GM19238 (cell line): ENCODE measurements around the gene CCDC178.

Experiments used
- DNase-seq: peaks from one replicate; pipeline ENCODE4 v3.0.0; 2011; ENCODE audit warnings: low spot score; ENCODE audit not compliant: insufficient read length

Gene CCDC178

GRCh38 chr18:33123862-33124518 is 316.5 kb downstream of the CCDC178 start:
- DNase-seq = no peak

GRCh38 chr18:33116376-33116775 is 324.1 kb downstream of the CCDC178 start:
- DNase-seq = no peak

GRCh38 chr18:33115917-33116316 is 324.6 kb downstream of the CCDC178 start:
- no peak for DNase-seq

GRCh38 chr18:33115476-33115875 is 325.0 kb downstream of the CCDC178 start:
- DNase-seq = no peak

- no peak for DNase-seq
Measured at GRCh38 chr18:33114749-33115148, 325.8 kb downstream of the CCDC178 start.

- DNase-seq = no peak
Measured at GRCh38 chr18:33113416-33113815, 327.1 kb downstream of the CCDC178 start.

GRCh38 chr18:33107511-33107910 is 333.0 kb downstream of the CCDC178 start:
- no peak for DNase-seq

- DNase-seq = no peak
Measured at GRCh38 chr18:33101316-33101715, 339.2 kb downstream of the CCDC178 start.

- no peak for DNase-seq
Measured at GRCh38 chr18:33099626-33100025, 340.9 kb downstream of the CCDC178 start.

GRCh38 chr18:33097126-33097525 is 343.4 kb downstream of the CCDC178 start:
- DNase-seq = no peak

- no peak for DNase-seq
Measured at GRCh38 chr18:33090461-33090860, 350.1 kb downstream of the CCDC178 start.

- no peak for DNase-seq
Measured at GRCh38 chr18:33076601-33077000, 363.9 kb downstream of the CCDC178 start.

GRCh38 chr18:33074125-33074524 is 366.4 kb downstream of the CCDC178 start:
- no peak for DNase-seq

GRCh38 chr18:33062834-33063364 is 377.6 kb downstream of the CCDC178 start:
- DNase-seq = no peak

GRCh38 chr18:33052886-33053285 is 387.6 kb downstream of the CCDC178 start:
- no peak for DNase-seq

GRCh38 chr18:33051407-33051806 is 389.1 kb downstream of the CCDC178 start:
- no peak for DNase-seq

- no peak for DNase-seq
Measured at GRCh38 chr18:33040213-33040612, 400.3 kb downstream of the CCDC178 start.

- no peak for DNase-seq
Measured at GRCh38 chr18:33034945-33035344, 405.6 kb downstream of the CCDC178 start.

- DNase-seq = no peak
Measured at GRCh38 chr18:33034212-33034611, 406.3 kb downstream of the CCDC178 start.

GRCh38 chr18:33022370-33022769 is 418.2 kb downstream of the CCDC178 start:
- no peak for DNase-seq

GRCh38 chr18:33020877-33021276 is 419.6 kb downstream of the CCDC178 start:
- no peak for DNase-seq

GRCh38 chr18:33014060-33014796 is 426.3 kb downstream of the CCDC178 start:
- no peak for DNase-seq

GRCh38 chr18:33010149-33010548 is 430.4 kb downstream of the CCDC178 start:
- no peak for DNase-seq
